ENCODE measurements around the gene ADGRA1. TPM values are rescaled to one million over a fixed set of nuclear protein-coding genes. Genes with fewer than 3 reads are reported as not detected.
"Not testable (repeated sequence)": the region's sequence is repeated elsewhere in the genome, so short reads cannot be mapped to it uniquely, and the experiment has no call there.

ADGRA1 gene
- polyA plus RNA-seq, 1 donor: 1.7 TPM

- no peak for DNase-seq
Measured at GRCh38 chr10:133143546-133143945, 55.8 kb downstream of the ADGRA1 start.

DNA sequence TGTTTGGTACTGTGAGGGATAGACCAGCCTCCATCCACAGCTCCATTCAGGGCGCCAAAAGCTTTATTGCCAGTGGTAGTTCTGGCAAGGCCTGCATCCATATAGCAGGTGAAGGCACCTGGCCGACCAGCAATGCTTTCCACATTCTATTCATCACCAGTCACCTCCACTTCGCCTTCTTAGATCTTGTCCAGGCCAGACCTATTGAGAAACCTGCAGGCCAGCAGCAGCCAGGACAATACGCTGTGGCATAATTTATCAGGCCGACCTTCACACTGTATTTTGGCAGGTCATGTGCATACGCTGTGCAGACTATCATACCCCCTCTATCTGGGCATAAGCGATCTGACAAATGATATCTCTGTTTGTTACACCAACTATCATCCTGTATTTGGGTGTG, 57.0 kb downstream of the ADGRA1 start:
- DNase-seq: no peak

- no peak for DNase-seq
Measured at GRCh38 chr10:133150226-133150625, 62.5 kb downstream of the ADGRA1 start.

DNA sequence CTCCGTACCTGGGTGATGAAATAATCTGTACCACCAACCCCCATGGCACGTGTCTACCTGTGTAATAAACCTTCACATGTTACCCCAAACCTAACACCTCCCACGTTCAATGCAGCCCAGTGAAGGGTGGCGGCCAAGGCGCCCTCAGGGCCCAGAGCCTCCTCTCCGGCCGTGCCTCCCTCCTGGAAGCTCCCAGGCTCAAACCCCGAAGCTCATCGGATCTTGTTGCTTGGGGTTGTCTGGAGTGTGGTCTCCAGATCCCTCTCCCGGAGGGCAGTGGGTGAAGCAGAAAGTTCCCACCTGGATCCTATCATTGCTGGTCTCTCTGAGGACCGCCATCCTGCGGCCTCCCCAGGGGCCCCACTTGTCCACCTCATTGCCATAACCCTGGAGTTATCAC, 62.9 kb downstream of the ADGRA1 start:
- DNase-seq: no peak

DNA sequence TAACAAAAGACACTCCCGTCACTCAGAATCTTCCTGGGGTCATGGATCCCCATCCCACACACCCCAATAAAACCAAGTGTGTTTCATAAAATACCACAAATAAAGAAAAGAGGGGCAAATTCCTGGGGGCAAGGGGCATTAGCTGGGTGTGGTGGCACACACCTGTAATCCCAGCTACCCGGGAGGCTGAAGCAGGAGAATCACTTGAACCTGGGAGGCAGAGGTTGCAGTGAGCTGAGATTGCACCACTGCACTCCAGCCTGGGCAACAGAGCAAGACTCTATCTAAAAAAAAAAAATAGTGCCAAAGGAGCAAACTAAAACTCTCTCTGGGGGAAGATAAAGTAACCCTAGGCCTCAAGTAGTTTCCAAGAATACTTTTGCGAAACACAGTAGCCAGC, 63.3 kb downstream of the ADGRA1 start:
- DNase-seq: not testable (repeated sequence)

GRCh38 chr10:133151543-133151972, 63.8 kb downstream of the ADGRA1 start:
- DNase-seq: no peak

- DNase-seq: no peak
Measured at GRCh38 chr10:133154411-133154810, 66.7 kb downstream of the ADGRA1 start.

DNA sequence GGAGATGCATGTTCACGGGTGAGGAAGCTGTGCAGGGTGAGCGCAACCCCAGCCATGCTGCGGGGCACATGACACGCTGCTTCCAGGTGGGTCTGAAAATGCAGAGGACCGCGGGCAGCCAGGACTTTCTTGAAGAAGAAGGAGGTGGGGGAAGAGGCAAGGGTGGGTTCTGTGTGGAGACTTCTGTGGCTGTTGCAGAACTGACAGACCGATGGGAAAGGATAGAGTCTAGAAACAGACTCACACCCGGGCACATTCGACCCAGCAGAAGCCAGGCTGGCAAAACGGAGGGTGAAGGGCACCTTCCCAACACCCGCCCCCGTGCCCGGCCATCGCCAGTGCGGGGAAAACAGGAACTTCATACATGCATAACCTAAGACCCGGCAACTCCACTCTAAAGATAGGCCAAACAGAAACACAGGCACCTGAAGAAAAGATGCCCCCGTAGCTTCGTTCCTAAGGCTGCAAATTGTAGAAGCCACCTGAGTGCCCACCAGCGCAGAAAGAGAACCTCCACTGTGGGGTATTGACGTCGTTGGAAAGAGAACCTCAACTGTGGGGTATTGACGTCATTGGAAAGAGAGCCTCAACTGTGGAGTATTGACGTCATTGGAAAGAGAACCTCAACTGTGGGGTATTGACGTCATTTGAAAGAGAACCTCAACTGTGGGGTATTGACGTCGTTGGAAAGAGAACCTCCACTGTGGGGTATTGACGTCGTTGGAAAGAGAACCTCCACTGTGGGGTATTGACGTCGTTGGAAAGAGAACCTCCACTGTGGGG, 67.5 kb downstream of the ADGRA1 start:
- no peak for DNase-seq

DNA sequence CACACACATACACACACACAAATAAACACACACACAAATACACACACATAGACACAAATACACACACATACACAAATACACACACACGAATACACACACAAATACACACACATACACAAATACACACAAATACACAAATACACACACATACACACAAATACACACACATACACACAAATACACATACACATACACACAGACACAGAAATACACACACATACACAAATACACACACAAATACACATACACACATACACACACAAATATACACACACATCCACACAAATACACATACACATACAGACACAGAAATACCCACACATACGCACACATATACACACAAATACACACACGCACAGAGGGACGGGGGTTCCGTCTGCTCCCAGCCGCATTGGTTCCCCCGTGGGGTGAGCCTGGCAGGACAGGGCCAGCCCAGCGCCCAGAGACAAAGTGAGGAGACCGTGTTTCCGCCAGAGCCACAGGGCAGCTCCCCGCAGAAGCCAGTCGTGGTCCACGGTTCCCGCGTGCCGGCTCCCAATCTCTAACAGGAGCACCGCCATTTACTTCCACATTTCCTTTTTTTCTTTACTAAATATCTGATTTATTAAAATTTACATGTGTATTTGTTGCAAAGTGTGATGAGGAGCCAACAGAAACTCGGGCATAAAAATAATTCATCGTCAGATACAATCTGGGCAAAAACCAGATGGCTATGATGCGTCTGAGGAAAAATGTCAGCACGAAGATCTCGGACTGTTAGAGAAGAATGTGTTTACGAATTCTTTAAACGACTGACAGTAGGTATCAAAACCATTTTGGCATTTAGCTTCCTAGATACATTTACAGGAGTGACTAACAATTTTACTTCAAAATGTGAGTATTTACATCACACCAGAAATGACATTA, 69.2 kb downstream of the ADGRA1 start:
- no peak for DNase-seq

DNA sequence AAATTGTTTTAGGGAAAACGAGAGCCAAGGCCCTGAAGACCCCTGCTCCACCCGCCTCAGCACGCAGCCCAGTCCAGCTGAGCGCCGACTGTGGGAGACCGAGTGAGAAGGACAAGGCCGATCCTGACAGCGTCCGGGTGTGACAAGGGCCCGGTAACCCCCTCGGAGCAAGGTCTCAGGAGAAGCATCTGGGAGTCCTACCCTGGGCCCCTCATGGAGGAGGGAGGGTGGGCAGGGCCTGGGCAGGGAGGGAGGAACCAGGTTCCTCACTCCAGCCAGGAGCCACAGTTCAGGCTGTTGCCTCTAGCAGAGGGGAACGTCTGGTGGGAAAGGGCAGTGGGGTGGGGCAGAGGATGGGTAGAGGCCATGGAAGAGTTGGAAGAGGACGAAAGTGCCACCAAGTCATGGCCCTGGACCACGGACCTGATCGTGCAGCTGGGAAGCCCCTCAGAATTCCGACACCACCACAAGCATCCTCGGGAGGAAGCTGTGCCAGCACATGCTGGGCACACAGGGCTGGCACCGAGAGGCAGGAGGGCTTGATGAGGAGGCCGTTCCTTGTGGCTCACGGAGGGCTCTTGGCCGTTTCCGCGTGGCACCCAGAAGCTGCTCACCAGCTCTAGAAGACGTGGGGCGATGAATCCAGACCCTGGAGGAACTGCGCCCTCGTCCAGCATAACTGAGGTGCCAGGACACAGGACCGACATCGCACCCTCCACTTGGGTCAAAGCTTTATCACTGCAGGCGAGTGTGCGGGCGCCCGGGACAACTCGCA, 70.1 kb downstream of the ADGRA1 start:
- no peak for DNase-seq

DNA sequence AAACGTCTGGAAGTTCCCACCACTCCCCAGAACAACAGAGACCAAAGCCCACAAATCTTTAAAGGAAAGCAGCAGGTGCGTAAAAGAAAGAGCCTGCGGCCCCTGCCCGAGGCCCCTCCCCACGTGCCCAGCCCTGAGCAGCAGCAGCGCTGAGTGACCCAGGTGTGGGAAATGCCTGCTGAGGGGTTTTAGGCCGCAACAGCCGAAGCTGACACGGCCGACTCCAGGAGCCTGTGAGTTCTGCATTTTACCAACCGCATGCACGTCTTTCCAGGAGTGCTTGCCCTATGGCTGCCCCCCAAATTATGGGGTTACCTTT, 70.7 kb downstream of the ADGRA1 start:
- no peak for DNase-seq

DNA sequence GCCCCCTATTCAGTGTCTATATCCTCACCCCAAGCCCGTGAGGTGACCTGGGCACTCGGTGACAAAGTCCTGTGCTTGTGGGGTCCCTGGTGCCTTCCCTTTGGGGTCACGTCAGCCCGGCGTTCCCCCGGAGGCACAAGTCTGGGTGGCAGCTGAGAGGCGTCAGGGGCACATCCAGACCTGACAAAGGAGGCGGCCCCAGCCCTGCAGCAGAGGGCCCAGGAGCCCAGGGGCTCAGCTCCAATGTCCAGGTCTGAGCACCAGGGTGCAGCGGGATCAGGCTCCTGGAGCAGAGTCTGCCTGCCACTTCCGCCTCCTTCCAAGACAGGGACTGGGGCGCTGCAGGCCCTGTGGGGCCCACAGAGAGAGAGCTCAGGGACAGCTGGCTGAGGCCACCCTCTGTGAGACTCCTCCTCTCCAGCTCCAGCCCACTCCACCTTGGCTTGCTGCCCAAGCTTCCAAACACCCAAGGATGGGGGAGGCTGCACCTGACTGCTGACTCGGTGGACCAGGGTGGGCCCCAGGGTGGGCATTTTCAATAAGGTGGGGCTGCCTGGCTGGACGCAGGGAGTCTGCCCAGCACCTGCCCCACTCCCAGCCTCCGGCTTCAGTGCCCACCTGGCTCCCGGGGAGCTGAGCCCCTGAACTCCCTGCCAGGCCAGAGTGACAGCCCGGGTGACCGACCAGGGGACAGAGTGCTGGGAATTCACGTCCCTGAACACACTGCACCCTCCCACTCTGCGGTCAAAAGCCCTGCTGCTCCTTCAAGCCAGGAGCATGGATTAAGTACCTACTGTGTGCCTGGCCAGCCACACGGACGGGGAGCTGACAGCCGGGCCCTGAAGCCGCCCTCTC, 71.3 kb downstream of the ADGRA1 start:
- peak; percentile 51 for DNase-seq

- DNase-seq: no peak
Measured at GRCh38 chr10:133159611-133159949, 71.9 kb downstream of the ADGRA1 start.

- no peak for DNase-seq
Measured at GRCh38 chr10:133159950-133160825, 72.5 kb downstream of the ADGRA1 start, which contains the start of gene KNDC1. KNDC1 (plus strand) TSS chr10:133160219; CDS start chr10:133160468, 249 bp downstream.

GRCh38 chr10:133160826-133161471, 73.2 kb downstream of the ADGRA1 start:
- no peak for DNase-seq

GRCh38 chr10:133161486-133162109, 73.9 kb downstream of the ADGRA1 start:
- no peak for DNase-seq

GRCh38 chr10:133162178-133162909, 74.6 kb downstream of the ADGRA1 start:
- DNase-seq: no peak

DNA sequence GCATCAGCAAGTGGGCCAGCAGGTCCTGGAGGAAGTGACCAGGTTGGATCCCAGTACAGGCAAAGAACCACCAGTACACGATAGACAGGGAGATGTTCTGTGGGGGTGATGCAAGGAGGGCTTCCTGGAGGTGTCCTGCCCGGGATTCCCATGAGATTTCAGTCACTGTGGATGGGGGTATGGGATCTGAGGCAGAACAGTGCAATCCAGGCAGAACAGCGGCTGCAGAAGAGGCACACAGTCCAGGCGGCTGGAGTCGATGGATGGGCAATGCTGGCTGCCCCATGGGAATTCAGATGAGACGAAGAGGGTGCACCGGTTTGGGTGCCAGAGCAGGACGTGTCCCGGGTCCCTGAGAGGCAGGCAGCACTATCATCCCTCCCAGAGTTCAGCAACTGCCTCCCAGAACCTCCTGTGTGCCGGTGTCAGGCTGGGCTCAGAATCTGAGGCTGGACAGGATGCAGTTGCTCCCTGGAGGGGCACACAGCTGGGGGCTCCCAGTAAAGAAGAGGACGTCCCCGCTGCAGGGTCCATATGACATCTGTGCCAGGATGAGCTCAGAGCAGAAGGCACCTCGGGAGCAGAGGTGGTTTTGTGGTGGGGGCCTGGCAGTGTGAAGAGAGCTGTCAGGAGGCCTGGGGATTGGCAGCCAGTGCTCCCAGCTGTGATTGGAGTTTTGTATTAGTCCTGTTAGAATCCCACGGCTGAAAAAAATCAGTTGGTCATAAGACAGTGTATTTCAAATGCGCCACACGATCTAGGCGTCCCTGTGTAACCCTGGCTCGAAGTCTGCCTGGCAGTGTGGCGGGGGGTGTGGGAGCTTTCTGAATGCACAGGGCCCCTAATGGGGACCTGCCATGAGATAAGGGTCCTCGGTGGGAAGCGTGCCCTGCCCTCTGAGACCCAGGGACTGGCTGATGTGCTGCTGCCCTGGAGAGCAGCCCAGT, 75.5 kb downstream of the ADGRA1 start:
- DNase-seq: no peak
